ENCODE data around the gene CD40.

DNA sequence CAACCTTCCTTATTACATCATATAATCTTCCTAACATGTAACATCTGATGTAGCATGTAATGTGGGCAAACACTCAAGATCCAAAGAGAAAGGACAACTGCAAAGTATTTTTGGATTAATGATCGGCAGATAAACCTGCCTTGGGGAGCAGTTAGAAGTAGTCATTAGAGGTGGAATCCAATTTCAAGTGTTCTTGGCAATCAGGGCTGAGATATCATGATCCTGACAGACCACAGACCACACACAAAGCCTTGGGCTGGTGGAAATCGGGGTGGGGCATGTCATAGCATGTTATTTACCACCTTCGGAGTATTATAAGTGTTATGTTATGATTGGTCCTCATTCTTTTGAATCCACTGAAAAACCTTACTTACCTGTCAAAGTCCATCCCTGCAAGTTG is 44.7 kb upstream of the CD40 start:
- TF ChIP-seq CEBPB (IDR thresholded peaks at IDR 0.05; ENCODE audit: low read depth, low read length) = no peak
- TF ChIP-seq BACH1 (IDR thresholded peaks at IDR 0.05; ENCODE audit: low read length) = no peak
- TF ChIP-seq, protein P1, sequence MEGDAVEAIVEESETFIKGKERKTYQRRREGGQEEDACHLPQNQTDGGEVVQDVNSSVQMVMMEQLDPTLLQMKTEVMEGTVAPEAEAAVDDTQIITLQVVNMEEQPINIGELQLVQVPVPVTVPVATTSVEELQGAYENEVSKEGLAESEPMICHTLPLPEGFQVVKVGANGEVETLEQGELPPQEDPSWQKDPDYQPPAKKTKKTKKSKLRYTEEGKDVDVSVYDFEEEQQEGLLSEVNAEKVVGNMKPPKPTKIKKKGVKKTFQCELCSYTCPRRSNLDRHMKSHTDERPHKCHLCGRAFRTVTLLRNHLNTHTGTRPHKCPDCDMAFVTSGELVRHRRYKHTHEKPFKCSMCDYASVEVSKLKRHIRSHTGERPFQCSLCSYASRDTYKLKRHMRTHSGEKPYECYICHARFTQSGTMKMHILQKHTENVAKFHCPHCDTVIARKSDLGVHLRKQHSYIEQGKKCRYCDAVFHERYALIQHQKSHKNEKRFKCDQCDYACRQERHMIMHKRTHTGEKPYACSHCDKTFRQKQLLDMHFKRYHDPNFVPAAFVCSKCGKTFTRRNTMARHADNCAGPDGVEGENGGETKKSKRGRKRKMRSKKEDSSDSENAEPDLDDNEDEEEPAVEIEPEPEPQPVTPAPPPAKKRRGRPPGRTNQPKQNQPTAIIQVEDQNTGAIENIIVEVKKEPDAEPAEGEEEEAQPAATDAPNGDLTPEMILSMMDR (IDR thresholded peaks at IDR 0.05; ENCODE audit: control extremely low read depth in 1 of 3, insufficient read depth in 1 of 3, low read depth in 1 of 3, low read length in 3 of 3) = no peak

Measured in H1 (cell line).